SJSA1 (cell line): Measurements from ENCODE around the gene CDH2. TPM values are rescaled to one million over a fixed set of nuclear protein-coding genes. Genes with fewer than 3 reads are reported as not detected.

Experiments used
- DNase-seq, 2 experiments: peaks; one replicate each; pipeline ENCODE4 v3.0.0-alpha.2; 2015 to 2020; ENCODE audit warnings: low spot score in 2 of 2, low read depth in 1 of 2
- H3K27ac ChIP-seq: fragments of 250-450 bp; sonication (Bioruptor Pico); 2 replicates; pipeline ENCODE4 v1.5.1; 2020; ENCODE audit warnings: mild to moderate bottlenecking, moderate library complexity
- H3K27me3 ChIP-seq: fragments of 250-450 bp; sonication (Bioruptor Pico); replicated peaks from 2 replicates; pipeline ENCODE4 v1.5.1; 2020; ENCODE audit warnings: mild to moderate bottlenecking, moderate library complexity
- H3K36me3 ChIP-seq: fragments of 250-450 bp; sonication (Bioruptor Pico); 2 replicates; pipeline ENCODE4 v1.5.1; 2020; ENCODE audit warnings: mild to moderate bottlenecking
- H3K4me1 ChIP-seq: fragments of 250-450 bp; sonication (Bioruptor Pico); replicated peaks from 2 replicates; pipeline ENCODE4 v1.6.1; 2021; ENCODE audit warnings: mild to moderate bottlenecking
- H3K4me3 ChIP-seq: fragments of 250-450 bp; sonication (Bioruptor Pico); 2 replicates; pipeline ENCODE4 v1.5.1; 2020; ENCODE audit warnings: mild to moderate bottlenecking
- H3K9me3 ChIP-seq: fragments of 250-450 bp; sonication (Bioruptor Pico); replicated peaks from 2 replicates; pipeline ENCODE4 v1.5.1; 2020; ENCODE audit warnings: mild to moderate bottlenecking
- total RNA-seq: library from RNA; depleted of rRNA; stranded (reverse); fragments of >200 nt; shearing (Covaris generic); gene quantifications from 2 replicates; pipeline ENCODE4 v1.2.3, GENCODE V29; 2014

CDH2 gene
- total RNA-seq, 1 experiment from 2014 or later, result 75.7 TPM

- Histone ChIP-seq H3K9me3 (no peaks in the 10 kb centered on the region), H3K27ac (peak overlapping the region; percentile 52), H3K4me1 (peaks cover 37% of the 10 kb centered on the region), H3K4me3 (peak overlapping the region; percentile 93), H3K27me3 (no peaks in the 10 kb centered on the region), H3K36me3 (peaks cover 7% of the 10 kb centered on the region)
- DNase-seq, result peak; percentile 73 to 74
Observed at GRCh38 chr18:28177828-28178635, 1.1 kb upstream of the CDH2 start.

GRCh38 chr18:28176698-28176947 is 307 bp downstream of the CDH2 start:
- peaks cover 23% of the 10 kb centered on the region for H3K4me1 ChIP-seq
- peaks cover 10% of the 10 kb centered on the region for H3K36me3 ChIP-seq
- no peaks in the 10 kb centered on the region for H3K9me3 ChIP-seq
- no peaks in the 10 kb centered on the region for H3K27me3 ChIP-seq
- peak overlapping the region; percentile 67 for H3K27ac ChIP-seq
- peak overlapping the region; percentile 93 for H3K4me3 ChIP-seq
- no peak for DNase-seq

- Histone ChIP-seq H3K4me3 (peak overlapping the region; percentile 93), H3K27me3 (no peaks in the 10 kb centered on the region), H3K36me3 (peaks cover 11% of the 10 kb centered on the region), H3K9me3 (no peaks in the 10 kb centered on the region), H3K4me1 (peaks cover 18% of the 10 kb centered on the region), H3K27ac (no peak overlapping the region)
- DNase-seq, result peak in 1 of 2 experiments; percentile 57
Observed at GRCh38 chr18:28175930-28176697, 816 bp downstream of the CDH2 start.

GRCh38 chr18:28175150-28175929 is 1.6 kb downstream of the CDH2 start:
- Histone ChIP-seq H3K36me3 (peaks cover 11% of the 10 kb centered on the region), H3K27ac (no peak overlapping the region), H3K4me3 (peak overlapping the region; percentile 93), H3K4me1 (peaks cover 14% of the 10 kb centered on the region; the same call in 1 of the 2 replicates), H3K9me3 (no peaks in the 10 kb centered on the region), H3K27me3 (no peaks in the 10 kb centered on the region)
- DNase-seq, result peak; percentile 48 to 64

GRCh38 chr18:28174181-28174905 is 2.6 kb downstream of the CDH2 start:
- peaks cover 14% of the 10 kb centered on the region; the same call in 1 of the 2 replicates for H3K4me1 ChIP-seq
- DNase-seq, result no peak
- no peaks in the 10 kb centered on the region for H3K9me3 ChIP-seq
- H3K4me3 ChIP-seq, result no peak overlapping the region
- peaks cover 11% of the 10 kb centered on the region for H3K36me3 ChIP-seq
- no peaks in the 10 kb centered on the region for H3K27me3 ChIP-seq
- H3K27ac ChIP-seq, result no peak overlapping the region

- peaks cover 6% of the 10 kb centered on the region; the same call in 1 of the 2 replicates for H3K36me3 ChIP-seq
- DNase-seq, result no peak
- H3K9me3 ChIP-seq, result no peaks in the 10 kb centered on the region
- H3K4me3 ChIP-seq, result no peak overlapping the region
- no peaks in the 10 kb centered on the region for H3K27me3 ChIP-seq
- no peak overlapping the region for H3K27ac ChIP-seq
- peaks cover 11% of the 10 kb centered on the region; the same call in 1 of the 2 replicates for H3K4me1 ChIP-seq
Observed at GRCh38 chr18:28171837-28172236, 5.1 kb downstream of the CDH2 start.

- H3K4me1 ChIP-seq, result no peaks in the 10 kb centered on the region
- no peaks in the 10 kb centered on the region for H3K27me3 ChIP-seq
- no peak overlapping the region for H3K27ac ChIP-seq
- no peaks in the 10 kb centered on the region for H3K9me3 ChIP-seq
- no peak overlapping the region for H3K4me3 ChIP-seq
- no peak for DNase-seq
- H3K36me3 ChIP-seq, result 0 out of 2 replicates have a peak, but pooled peaks cover 4% of the 10 kb centered on the region
Observed at GRCh38 chr18:28168725-28169124, 8.2 kb downstream of the CDH2 start.

- DNase-seq, result no peak
Observed at GRCh38 chr18:28167835-28168349, 9.0 kb downstream of the CDH2 start.

GRCh38 chr18:28164771-28165483 is 12.0 kb downstream of the CDH2 start:
- Histone ChIP-seq H3K4me3 (no peak overlapping the region), H3K27me3 (no peaks in the 10 kb centered on the region), H3K9me3 (no peaks in the 10 kb centered on the region), H3K4me1 (no peaks in the 10 kb centered on the region), H3K27ac (no peak overlapping the region), H3K36me3 (no peaks in the 10 kb centered on the region)
- DNase-seq, result no peak

More at GRCh38 chr18:28167835-28168349, 9.0 kb downstream of the CDH2 start:
- Histone ChIP-seq H3K36me3 (0 out of 2 replicates have a peak, but pooled peaks cover 4% of the 10 kb centered on the region), H3K9me3 (no peaks in the 10 kb centered on the region), H3K4me1 (no peaks in the 10 kb centered on the region), H3K4me3 (no peak overlapping the region), H3K27ac (no peak overlapping the region), H3K27me3 (no peaks in the 10 kb centered on the region)

GRCh38 chr18:28163201-28163775 is 13.6 kb downstream of the CDH2 start:
- no peaks in the 10 kb centered on the region for H3K36me3 ChIP-seq
- no peak overlapping the region for H3K4me3 ChIP-seq
- no peaks in the 10 kb centered on the region for H3K4me1 ChIP-seq
- no peak overlapping the region for H3K27ac ChIP-seq
- no peak for DNase-seq
- no peaks in the 10 kb centered on the region for H3K9me3 ChIP-seq
- no peaks in the 10 kb centered on the region for H3K27me3 ChIP-seq

- Histone ChIP-seq H3K9me3 (no peaks in the 10 kb centered on the region), H3K27ac (no peak overlapping the region), H3K27me3 (no peaks in the 10 kb centered on the region), H3K4me1 (no peaks in the 10 kb centered on the region), H3K36me3 (no peaks in the 10 kb centered on the region), H3K4me3 (no peak overlapping the region)
- DNase-seq, result no peak
Observed at GRCh38 chr18:28161608-28162599, 15.0 kb downstream of the CDH2 start.
